ENCODE data around the gene CPXM1. TPM values are rescaled to one million over a fixed set of nuclear protein-coding genes. Genes with fewer than 3 reads are reported as not detected.

CPXM1 gene
- total and polyA plus RNA-seq, 2 donors (not counting 3 experiments of a cell fraction or from before 2014, with no cell fraction given), result 18.9 to 20.3 TPM

- H3K9ac ChIP-seq (replicated peaks; ENCODE audit: extremely low read depth, insufficient read depth, low read length), result no peak overlapping the region
These were observed 37.9 kb upstream of the CPXM1 start for GRCh38 chr20:2838170-2838797.

More at GRCh38 chr20:2838170-2838797, 37.9 kb upstream of the CPXM1 start:
- Histone ChIP-seq H3K36me3 (ENCODE audit: control insufficient read depth in 2 of 2, extremely low read depth in 1 of 2, insufficient read depth in 2 of 2, low read length in 2 of 2) (peaks cover 0 to 2% of the 10 kb centered on the region in 2 experiments), H2AFZ (ENCODE audit: low read depth, low read length) (no peak overlapping the region), H3K27me3 (ENCODE audit: control insufficient read depth in 2 of 2, insufficient read depth in 2 of 2, low read length in 2 of 2) (no peaks in the 10 kb centered on the region), H3K9me1 (replicated peaks; ENCODE audit: control insufficient read depth, extremely low read depth, insufficient read depth, low read length) (no peaks in the 10 kb centered on the region), H3K4me2 (ENCODE audit: insufficient read depth, low read length) (no peak overlapping the region), H3K27ac (ENCODE audit: insufficient read depth, low read depth, low read length) (no peak overlapping the region), H3K4me3 (replicated peaks in 1 of 3; ENCODE audit: insufficient read depth in 1 of 3, low read depth in 1 of 3, low read length in 3 of 3) (no peak overlapping the region), H3K79me2 (ENCODE audit: control insufficient read depth, insufficient read depth, low read length) (peaks cover 3% of the 10 kb centered on the region), H3K9me3 (replicated peaks; ENCODE audit: control insufficient read depth, insufficient read depth, low read length) (no peaks in the 10 kb centered on the region), H3K4me1 (ENCODE audit: control insufficient read depth, extremely low read depth, insufficient read depth, low read length) (peaks cover 4% of the 10 kb centered on the region), H4K20me1 (replicated peaks; ENCODE audit: control insufficient read depth, extremely low read depth, insufficient read depth, low read length) (no peaks in the 10 kb centered on the region)
- no peak for FAIRE-seq
- dilution Hi-C loops (cut with MboI; ENCODE audit: extremely low pct_ligation_motif_present, low sequenced_read_pairs) (no loop called here), intact Hi-C loops (cut with micrococcal nuclease) (no loop called here)
- DNase-seq (ENCODE audit: low read depth, low spot score), result no peak
- CTCF ChIA-PET, result interaction anchor here (1.3 to 2.3 kb wide), 2 partner anchors 9 to 85 kb away, joined by 4 to 5 read pairs; no protein-coding TSS in a partner anchor
- no TSS peak for BruUV-seq (replicated peaks)
- TF ChIP-seq GATA2 (IDR thresholded peaks at IDR 0.05; ENCODE audit: insufficient read depth, insufficient read length, low read depth, low read length) (no peak), JUN (IDR thresholded peaks at IDR 0.05; ENCODE audit: borderline replicate concordance, insufficient read depth, insufficient read length, low read depth) (no peak), MAX (IDR thresholded peaks at IDR 0.05; ENCODE audit: insufficient read depth, insufficient read length) (no peak), POLR2AphosphoS5 (IDR thresholded peaks at IDR 0.05; ENCODE audit: insufficient read depth, low read depth, low read length) (no peak), FOS (IDR thresholded peaks at IDR 0.05; ENCODE audit: borderline replicate concordance, insufficient read depth, low read length) (no peak), POLR2A (IDR thresholded peaks at IDR 0.05; ENCODE audit: low read depth, low read length) (no peak), MYC (IDR thresholded peaks at IDR 0.05; ENCODE audit: low read depth, low read length) (no peak), CTCF (IDR thresholded peaks at IDR 0.05; ENCODE audit: extremely low read depth in 1 of 2, insufficient read depth in 1 of 2, low read depth in 1 of 2, low read length in 2 of 2) (no peak), EZH2 (IDR thresholded peaks at IDR 0.05; ENCODE audit: borderline replicate concordance, low read depth, low read length, severe bottlenecking) (no peak)
- POLR2A ChIA-PET, result interaction anchor here (0.6 kb wide), 1 partner anchor 34 kb away, joined by 4 read pairs; no protein-coding TSS in a partner anchor

All from endothelial cell of umbilical vein (primary cell).